HCT116 (cell line): Measurements from ENCODE around the gene MACROD1. TPM values are rescaled to one million over a fixed set of nuclear protein-coding genes. Genes with fewer than 3 reads are reported as not detected.

ENCODE experiments used
- ATAC-seq: fragments of 200-7000 bp; cut with Tn5 transposase; 2 replicates; pipeline ENCODE4 v1.9.1; 2020; ENCODE audit warnings: mild to moderate bottlenecking, moderate library complexity
- BruUV-seq: library from RNA; stranded (reverse); fragments of 400-500 nt; replicated peaks from 2 replicates; lab custom pipeline; 2021; lab: Mats Ljungman, UMichigan
- CTCF ChIA-PET: fragments of 300-600 bp; sonication (Branson Sonifier 250); formaldehyde crosslinking; loops from one replicate; lab custom pipeline; 2021; ENCODE audit warnings: antibody characterized with exemption; lab: Charles Lee
- POLR2A ChIA-PET: fragments of 300-600, 350-600 bp; sonication (Branson Sonifier 250); formaldehyde crosslinking; loops from one replicate; lab custom pipeline; 2021; ENCODE audit warnings: antibody characterized with exemption; lab: Charles Lee
- RAD21 ChIA-PET, 2 experiments: fragments of 300-600 bp; sonication (Branson Sonifier 250); formaldehyde crosslinking; loops; one replicate each; lab custom pipeline; 2023; ENCODE audit warnings: low total read pairs in 2 of 2; ENCODE audit not compliant: uncharacterized antibody in 2 of 2, unreplicated experiment in 2 of 2, low non-redundant PET in 1 of 2; lab: Charles Lee
- DNase-seq: peaks from one replicate; pipeline ENCODE4 v3.0.0-alpha.2; 2010; ENCODE audit warnings: low read depth, low spot score
- H2AFZ ChIP-seq: fragments of 200-600 bp; shearing (Covaris generic), sonication (generic); 2 replicates; pipeline ENCODE4 v1.6.1; 2017; ENCODE audit warnings: low read depth, mixed run types, mixed read lengths, antibody characterized with exemption, low read length; ENCODE audit not compliant: poor library complexity, severe bottlenecking
- H3K27ac ChIP-seq: 2 replicates; pipeline ENCODE4 v1.5.1; 2012; ENCODE audit warnings: low read depth, low read length
- H3K27me3 ChIP-seq: fragments of 200-600 bp; sonication (generic); 2 replicates; pipeline ENCODE4 v1.6.1; 2016; ENCODE audit warnings: mixed run types, low read length, mixed read lengths; ENCODE audit not compliant: insufficient read depth
- H3K36me3 ChIP-seq, 2 experiments: fragments of 200-500 bp in 1 of 2; fragments of 200-600 bp in 1 of 2; sonication (Bioruptor generic) in 1 of 2; sonication (generic) in 1 of 2; 2 replicates each; pipeline versions ENCODE4 v1.5.1 to v1.6.1; 2014 to 2016; ENCODE audit warnings: low read length in 2 of 2, inconsistent platforms in 1 of 2, mixed read lengths in 1 of 2, mixed run types in 1 of 2; ENCODE audit not compliant: insufficient read depth in 2 of 2, control insufficient read depth in 1 of 2
- H3K4me1 ChIP-seq, 2 experiments: fragments of 200-600 bp in 1 of 2; sonication (generic) in 1 of 2; 2 replicates each; pipeline versions ENCODE4 v1.5.1 to v1.6.1; 2012 to 2017; ENCODE audit warnings: low read length in 2 of 2, inconsistent platforms in 1 of 2, mild to moderate bottlenecking in 1 of 2, mixed read lengths in 1 of 2, mixed run types in 1 of 2, moderate library complexity in 1 of 2; ENCODE audit not compliant: insufficient read depth in 2 of 2, control insufficient read depth in 1 of 2
- H3K4me2 ChIP-seq: fragments of 200-600 bp; sonication (generic); 2 replicates; pipeline ENCODE4 v1.6.1; 2017; ENCODE audit warnings: mixed run types, low read length, mixed read lengths
- H3K4me3 ChIP-seq, 2 experiments: fragments of 200-600 bp in 1 of 2; sonication (generic) in 1 of 2; replicated peaks in 1 of 2; 2 replicates each; pipeline ENCODE4 v1.5.1; 2011 to 2016; ENCODE audit warnings: low read length in 2 of 2, control low read depth in 1 of 2, low read depth in 1 of 2, mild to moderate bottlenecking in 1 of 2, mixed read lengths in 1 of 2, mixed run types in 1 of 2
- H3K79me2 ChIP-seq: fragments of 200-600 bp; sonication (generic); 2 replicates; pipeline ENCODE4 v1.6.1; 2017; ENCODE audit warnings: mild to moderate bottlenecking, mixed run types, low read length, moderate library complexity, mixed read lengths; ENCODE audit not compliant: insufficient read depth
- H3K9ac ChIP-seq: fragments of 200-600 bp; sonication (generic); 2 replicates; pipeline ENCODE4 v1.6.1; 2016; ENCODE audit warnings: low read length, mixed read lengths
- H3K9me2 ChIP-seq: fragments of 200-600 bp; sonication (generic), shearing (Covaris generic); 2 replicates; pipeline ENCODE4 v1.6.1; 2017; ENCODE audit warnings: mixed run types, mild to moderate bottlenecking, moderate library complexity; ENCODE audit not compliant: insufficient read depth
- H3K9me3 ChIP-seq, 2 experiments: fragments of 200-500 bp in 1 of 2; fragments of 200-600 bp in 1 of 2; sonication (Bioruptor generic) in 1 of 2; sonication (generic) in 1 of 2; 2 replicates each; pipeline ENCODE4 v1.6.1; 2014 to 2017; ENCODE audit warnings: low read length in 2 of 2, mixed read lengths in 2 of 2, inconsistent platforms in 1 of 2, low read depth in 1 of 2, mild to moderate bottlenecking in 1 of 2, mixed run types in 1 of 2, moderate library complexity in 1 of 2; ENCODE audit not compliant: control insufficient read depth in 1 of 2, insufficient read depth in 1 of 2
- H4K20me1 ChIP-seq: fragments of 200-600 bp; sonication (generic), shearing (Covaris generic); 2 replicates; pipeline ENCODE4 v1.6.1; 2017; ENCODE audit warnings: mixed run types, mild to moderate bottlenecking, moderate library complexity; ENCODE audit not compliant: insufficient read depth
- CBX3 ChIP-seq: IDR thresholded peaks from 2 replicates; pipeline ENCODE4 v1.6.1; 2012; ENCODE audit warnings: low read depth
- CEBPB ChIP-seq: IDR thresholded peaks from 2 replicates; pipeline ENCODE4 v1.6.1; 2012; ENCODE audit warnings: low read depth
- EGR1 ChIP-seq: IDR thresholded peaks from 2 replicates; pipeline ENCODE4 v1.6.1; 2012; ENCODE audit warnings: low read depth
- ELF1 ChIP-seq: IDR thresholded peaks from 2 replicates; pipeline ENCODE4 v1.6.1; 2012; ENCODE audit warnings: low read depth, borderline replicate concordance
- EZH2 ChIP-seq: fragments of 200-600 bp; sonication (generic); IDR thresholded peaks from 2 replicates; pipeline ENCODE4 v1.6.1; 2017; ENCODE audit warnings: antibody characterized with exemption, mixed run types
- FOSL1 ChIP-seq: IDR thresholded peaks from 2 replicates; pipeline ENCODE4 v1.6.1; 2012; ENCODE audit warnings: low read depth
- JUND ChIP-seq: IDR thresholded peaks from 2 replicates; pipeline ENCODE4 v1.6.1; 2012
- POLR2A ChIP-seq: IDR thresholded peaks from 2 replicates; pipeline ENCODE4 v1.7.0; 2011; ENCODE audit warnings: borderline replicate concordance; ENCODE audit not compliant: insufficient read depth, insufficient read length; ENCODE audit errors: extremely low read depth
- POLR2AphosphoS5 ChIP-seq: IDR thresholded peaks from 2 replicates; pipeline ENCODE4 v1.6.1; 2011; ENCODE audit warnings: mild to moderate bottlenecking, low read depth, low read length, moderate library complexity
- SIN3A ChIP-seq: IDR thresholded peaks from 2 replicates; pipeline ENCODE4 v1.6.1; 2012; ENCODE audit warnings: low read depth
- SP1 ChIP-seq: IDR thresholded peaks from 2 replicates; pipeline ENCODE4 v1.6.1; 2012; ENCODE audit warnings: low read depth
- TCF7L2 ChIP-seq: IDR thresholded peaks from 2 replicates; pipeline ENCODE4 v1.7.0; 2011; ENCODE audit warnings: borderline replicate concordance, inconsistent platforms; ENCODE audit not compliant: insufficient read depth, insufficient read length; ENCODE audit errors: extremely low read depth
- ZFX ChIP-seq: fragments of 450-650 bp; IDR thresholded peaks from 2 replicates; pipeline ENCODE4 v1.6.1; 2017
- intact Hi-C: fragments of 100-400 bp; cut with micrococcal nuclease; formaldehyde crosslinking; loops from 2 replicates; pipeline ENCODE4 v1.10.0; 2022
- total RNA-seq: library from RNA; stranded (reverse); gene quantifications from one replicate; pipeline ENCODE4 v1.2.1, GENCODE V29; 2021; ENCODE audit not compliant: unreplicated experiment
- TF ChIP-seq, protein P1 (sequence below): IDR thresholded peaks from 2 replicates; pipeline ENCODE4 v1.6.1; 2011; ENCODE audit warnings: mild to moderate bottlenecking, low read length, moderate library complexity; ENCODE audit not compliant: insufficient replicate concordance; ENCODE audit errors: extremely low read depth
- TF ChIP-seq, protein P2 (sequence below), 3 experiments: fragments of 200-600 bp in 1 of 3; sonication (generic) in 1 of 3; IDR thresholded peaks in 2 of 3; conservative IDR thresholded peaks in 1 of 3; 2 replicates each; pipeline ENCODE4 v1.5.1; 2012 to 2017; ENCODE audit warnings: low read depth in 2 of 3, low read length in 2 of 3, antibody characterized with exemption in 1 of 3, borderline replicate concordance in 1 of 3, control low read depth in 1 of 3, mild to moderate bottlenecking in 1 of 3, mixed read lengths in 1 of 3, mixed run types in 1 of 3, moderate library complexity in 1 of 3; ENCODE audit not compliant: insufficient read depth in 1 of 3
- TF ChIP-seq, protein P3 (sequence below): IDR thresholded peaks from 2 replicates; pipeline ENCODE4 v1.6.1; 2012
- TF ChIP-seq, protein P4 (sequence below): IDR thresholded peaks from 2 replicates; pipeline ENCODE4 v1.6.1; 2012
- TF ChIP-seq, protein P5 (sequence below): IDR thresholded peaks from 2 replicates; pipeline ENCODE4 v1.6.1; 2012; ENCODE audit warnings: low read depth

The MACROD1 gene
- total RNA-seq, 1 experiment from 2014 or later = 61.1 TPM

DNA sequence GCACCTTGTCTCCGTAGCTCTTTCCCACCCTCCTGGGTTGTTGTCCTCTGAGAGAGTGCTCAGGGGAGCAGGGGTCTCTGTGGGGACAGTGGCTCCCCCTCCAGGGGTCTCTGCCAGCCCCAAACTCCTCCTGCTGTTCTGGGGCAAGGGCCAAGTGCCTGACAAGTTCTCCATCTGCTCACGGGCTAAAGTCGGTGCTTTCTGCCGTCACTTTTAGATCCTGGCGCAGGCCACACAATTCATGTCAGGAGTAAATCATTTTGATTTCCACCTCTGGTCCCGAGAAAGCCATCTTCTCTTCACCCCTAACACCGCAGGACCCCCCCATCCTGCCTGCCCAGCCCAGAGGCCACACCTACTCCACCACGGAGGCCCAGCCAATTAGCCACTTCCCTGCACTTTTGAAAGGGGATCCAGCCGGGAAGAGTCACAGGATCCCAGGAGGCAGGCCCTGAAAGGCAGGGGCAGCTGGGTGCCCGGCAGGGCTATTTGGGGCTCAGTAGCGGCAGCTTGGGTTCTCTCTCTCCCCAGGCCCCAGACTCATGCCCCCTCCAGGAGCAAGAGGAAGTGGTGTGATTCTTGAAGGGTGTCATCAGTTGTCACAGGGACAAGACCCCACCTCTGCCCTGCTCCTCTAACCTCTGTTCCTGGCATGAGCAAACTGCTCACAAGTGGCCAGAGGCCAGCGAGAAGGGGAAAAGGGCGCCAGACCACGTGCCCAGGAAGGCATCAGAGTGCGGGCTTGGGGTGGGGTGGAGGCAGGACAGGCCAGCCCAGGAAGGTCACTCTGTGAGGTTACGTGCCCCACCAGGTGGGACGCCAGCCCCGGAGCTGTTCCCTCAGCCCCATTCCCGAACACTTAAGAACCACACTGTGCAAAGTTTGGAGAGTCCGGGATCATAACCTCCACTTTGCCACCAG lies 1.3 kb downstream of the MACROD1 start:
- no peak overlapping the region for H2AFZ ChIP-seq
- TF ChIP-seq EZH2 (no peak), CBX3 (no peak), POLR2AphosphoS5 (peak; percentile 44), JUND (no peak), SIN3A (no peak), ZFX (no peak), EGR1 (no peak), ELF1 (no peak), TCF7L2 (peak; percentile 21), POLR2A (peak; percentile 49), SP1 (no peak), FOSL1 (no peak), CEBPB (no peak)
- TF ChIP-seq, protein P1, sequence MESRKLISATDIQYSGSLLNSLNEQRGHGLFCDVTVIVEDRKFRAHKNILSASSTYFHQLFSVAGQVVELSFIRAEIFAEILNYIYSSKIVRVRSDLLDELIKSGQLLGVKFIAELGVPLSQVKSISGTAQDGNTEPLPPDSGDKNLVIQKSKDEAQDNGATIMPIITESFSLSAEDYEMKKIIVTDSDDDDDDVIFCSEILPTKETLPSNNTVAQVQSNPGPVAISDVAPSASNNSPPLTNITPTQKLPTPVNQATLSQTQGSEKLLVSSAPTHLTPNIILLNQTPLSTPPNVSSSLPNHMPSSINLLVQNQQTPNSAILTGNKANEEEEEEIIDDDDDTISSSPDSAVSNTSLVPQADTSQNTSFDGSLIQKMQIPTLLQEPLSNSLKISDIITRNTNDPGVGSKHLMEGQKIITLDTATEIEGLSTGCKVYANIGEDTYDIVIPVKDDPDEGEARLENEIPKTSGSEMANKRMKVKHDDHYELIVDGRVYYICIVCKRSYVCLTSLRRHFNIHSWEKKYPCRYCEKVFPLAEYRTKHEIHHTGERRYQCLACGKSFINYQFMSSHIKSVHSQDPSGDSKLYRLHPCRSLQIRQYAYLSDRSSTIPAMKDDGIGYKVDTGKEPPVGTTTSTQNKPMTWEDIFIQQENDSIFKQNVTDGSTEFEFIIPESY = no peak
- TF ChIP-seq, protein P2, sequence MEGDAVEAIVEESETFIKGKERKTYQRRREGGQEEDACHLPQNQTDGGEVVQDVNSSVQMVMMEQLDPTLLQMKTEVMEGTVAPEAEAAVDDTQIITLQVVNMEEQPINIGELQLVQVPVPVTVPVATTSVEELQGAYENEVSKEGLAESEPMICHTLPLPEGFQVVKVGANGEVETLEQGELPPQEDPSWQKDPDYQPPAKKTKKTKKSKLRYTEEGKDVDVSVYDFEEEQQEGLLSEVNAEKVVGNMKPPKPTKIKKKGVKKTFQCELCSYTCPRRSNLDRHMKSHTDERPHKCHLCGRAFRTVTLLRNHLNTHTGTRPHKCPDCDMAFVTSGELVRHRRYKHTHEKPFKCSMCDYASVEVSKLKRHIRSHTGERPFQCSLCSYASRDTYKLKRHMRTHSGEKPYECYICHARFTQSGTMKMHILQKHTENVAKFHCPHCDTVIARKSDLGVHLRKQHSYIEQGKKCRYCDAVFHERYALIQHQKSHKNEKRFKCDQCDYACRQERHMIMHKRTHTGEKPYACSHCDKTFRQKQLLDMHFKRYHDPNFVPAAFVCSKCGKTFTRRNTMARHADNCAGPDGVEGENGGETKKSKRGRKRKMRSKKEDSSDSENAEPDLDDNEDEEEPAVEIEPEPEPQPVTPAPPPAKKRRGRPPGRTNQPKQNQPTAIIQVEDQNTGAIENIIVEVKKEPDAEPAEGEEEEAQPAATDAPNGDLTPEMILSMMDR (IDR thresholded peaks at IDR 0.05 in 2 of 3, conservative IDR thresholded peaks at IDR 0.05 in 1 of 3; ENCODE audit: borderline replicate concordance in 1 of 3, insufficient read depth in 1 of 3, low read depth in 2 of 3, low read length in 2 of 3) = no peak
- TF ChIP-seq, protein P3, sequence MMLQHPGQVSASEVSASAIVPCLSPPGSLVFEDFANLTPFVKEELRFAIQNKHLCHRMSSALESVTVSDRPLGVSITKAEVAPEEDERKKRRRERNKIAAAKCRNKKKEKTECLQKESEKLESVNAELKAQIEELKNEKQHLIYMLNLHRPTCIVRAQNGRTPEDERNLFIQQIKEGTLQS = no peak
- TF ChIP-seq, protein P4, sequence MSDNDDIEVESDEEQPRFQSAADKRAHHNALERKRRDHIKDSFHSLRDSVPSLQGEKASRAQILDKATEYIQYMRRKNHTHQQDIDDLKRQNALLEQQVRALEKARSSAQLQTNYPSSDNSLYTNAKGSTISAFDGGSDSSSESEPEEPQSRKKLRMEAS = peak; percentile 54; the same call in 1 of the 2 replicates
- TF ChIP-seq, protein P5, sequence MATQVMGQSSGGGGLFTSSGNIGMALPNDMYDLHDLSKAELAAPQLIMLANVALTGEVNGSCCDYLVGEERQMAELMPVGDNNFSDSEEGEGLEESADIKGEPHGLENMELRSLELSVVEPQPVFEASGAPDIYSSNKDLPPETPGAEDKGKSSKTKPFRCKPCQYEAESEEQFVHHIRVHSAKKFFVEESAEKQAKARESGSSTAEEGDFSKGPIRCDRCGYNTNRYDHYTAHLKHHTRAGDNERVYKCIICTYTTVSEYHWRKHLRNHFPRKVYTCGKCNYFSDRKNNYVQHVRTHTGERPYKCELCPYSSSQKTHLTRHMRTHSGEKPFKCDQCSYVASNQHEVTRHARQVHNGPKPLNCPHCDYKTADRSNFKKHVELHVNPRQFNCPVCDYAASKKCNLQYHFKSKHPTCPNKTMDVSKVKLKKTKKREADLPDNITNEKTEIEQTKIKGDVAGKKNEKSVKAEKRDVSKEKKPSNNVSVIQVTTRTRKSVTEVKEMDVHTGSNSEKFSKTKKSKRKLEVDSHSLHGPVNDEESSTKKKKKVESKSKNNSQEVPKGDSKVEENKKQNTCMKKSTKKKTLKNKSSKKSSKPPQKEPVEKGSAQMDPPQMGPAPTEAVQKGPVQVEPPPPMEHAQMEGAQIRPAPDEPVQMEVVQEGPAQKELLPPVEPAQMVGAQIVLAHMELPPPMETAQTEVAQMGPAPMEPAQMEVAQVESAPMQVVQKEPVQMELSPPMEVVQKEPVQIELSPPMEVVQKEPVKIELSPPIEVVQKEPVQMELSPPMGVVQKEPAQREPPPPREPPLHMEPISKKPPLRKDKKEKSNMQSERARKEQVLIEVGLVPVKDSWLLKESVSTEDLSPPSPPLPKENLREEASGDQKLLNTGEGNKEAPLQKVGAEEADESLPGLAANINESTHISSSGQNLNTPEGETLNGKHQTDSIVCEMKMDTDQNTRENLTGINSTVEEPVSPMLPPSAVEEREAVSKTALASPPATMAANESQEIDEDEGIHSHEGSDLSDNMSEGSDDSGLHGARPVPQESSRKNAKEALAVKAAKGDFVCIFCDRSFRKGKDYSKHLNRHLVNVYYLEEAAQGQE = no peak

More for the DNA sequence above, 1.3 kb downstream of the MACROD1 start:
- peak overlapping the region; percentile 73 to 76 for H3K4me3 ChIP-seq
- H3K9ac ChIP-seq = peak overlapping the region; percentile 93
- ATAC-seq = peak; percentile 50
- H3K79me2 ChIP-seq = peaks cover 42% of the 10 kb centered on the region
- no peaks in the 10 kb centered on the region for H4K20me1 ChIP-seq
- peak overlapping the region; percentile 85 for H3K27ac ChIP-seq
- no peaks in the 10 kb centered on the region for H3K27me3 ChIP-seq
- ChIA-PET RAD21 (no interaction called here), CTCF (interaction anchor here (2.5 kb wide), 1 partner anchor 12 kb away, joined by 9 read pairs; no protein-coding TSS in a partner anchor), POLR2A (interaction anchor here (1.4 kb wide), 1 partner anchor 17 kb away, joined by 3 read pairs; no protein-coding TSS in a partner anchor)
- no peaks in the 10 kb centered on the region for H3K9me3 ChIP-seq
- TSS peak; percentile 51 for BruUV-seq
- H3K4me2 ChIP-seq = peak overlapping the region; percentile 98
- H3K36me3 ChIP-seq = no peaks in the 10 kb centered on the region
- intact Hi-C loops = no loop called here
- DNase-seq = no peak
- no peaks in the 10 kb centered on the region for H3K9me2 ChIP-seq
- peaks cover 14 to 42% of the 10 kb centered on the region in 2 experiments; a peak in 3 of 4 replicates for H3K4me1 ChIP-seq
